Neural crest cell (in vitro differentiated cells): Measurements from ENCODE around the gene KCNE3. TPM values are rescaled to one million over a fixed set of nuclear protein-coding genes. Genes with fewer than 3 reads are reported as not detected.

Experiments used
- DNase-seq: peaks from one replicate; pipeline ENCODE4 v3.0.0; 2021; ENCODE audit warnings: low read depth, mixed read lengths, low spot score
- H3K27ac Mint-ChIP-seq: one replicate; pipeline ENCODE4 v1.8.0; 2021; ENCODE audit warnings: mild to moderate bottlenecking, mixed read lengths; ENCODE audit not compliant: unreplicated experiment
- H3K27me3 Mint-ChIP-seq: 2 replicates; pipeline ENCODE4 v1.8.0; 2021; ENCODE audit warnings: low read depth, mild to moderate bottlenecking, mixed read lengths
- H3K36me3 Mint-ChIP-seq: 2 replicates; pipeline ENCODE4 v1.8.0; 2021; ENCODE audit warnings: low read depth, mild to moderate bottlenecking, mixed read lengths
- H3K4me1 Mint-ChIP-seq: 2 replicates; pipeline ENCODE4 v1.8.0; 2021; ENCODE audit warnings: mixed read lengths
- H3K4me3 Mint-ChIP-seq: one replicate; pipeline ENCODE4 v1.8.0; 2021; ENCODE audit warnings: mild to moderate bottlenecking, mixed read lengths
- H3K9me3 Mint-ChIP-seq: 2 replicates; pipeline ENCODE4 v1.8.0; 2021; ENCODE audit warnings: mixed read lengths
- long read RNA-seq: library from polyadenylated mRNA; unstranded; transcript quantifications from one replicate; pipeline ENCODE4 v2.0.0, GENCODE V29; 2020
- total RNA-seq: library from RNA; stranded (reverse); gene quantifications from 2 replicates; pipeline ENCODE4 v1.2.1, GENCODE V29; 2021
- TF ChIP-seq, protein P1 (sequence below): fragments of 200-600 bp; sonication (generic); conservative IDR thresholded peaks from 2 replicates; pipeline ENCODE4 v1.5.0; 2021; ENCODE audit warnings: antibody characterized with exemption, mild to moderate bottlenecking

Gene KCNE3, protein sequence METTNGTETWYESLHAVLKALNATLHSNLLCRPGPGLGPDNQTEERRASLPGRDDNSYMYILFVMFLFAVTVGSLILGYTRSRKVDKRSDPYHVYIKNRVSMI
- 2.2 and 2.6 TPM in 2 replicates for total RNA-seq
- long read RNA-seq, partial matches to known transcripts: 0 of 3 reads
- long read RNA-seq, other reads (novel, unspliced or antisense): 1 of 3 reads

DNA sequence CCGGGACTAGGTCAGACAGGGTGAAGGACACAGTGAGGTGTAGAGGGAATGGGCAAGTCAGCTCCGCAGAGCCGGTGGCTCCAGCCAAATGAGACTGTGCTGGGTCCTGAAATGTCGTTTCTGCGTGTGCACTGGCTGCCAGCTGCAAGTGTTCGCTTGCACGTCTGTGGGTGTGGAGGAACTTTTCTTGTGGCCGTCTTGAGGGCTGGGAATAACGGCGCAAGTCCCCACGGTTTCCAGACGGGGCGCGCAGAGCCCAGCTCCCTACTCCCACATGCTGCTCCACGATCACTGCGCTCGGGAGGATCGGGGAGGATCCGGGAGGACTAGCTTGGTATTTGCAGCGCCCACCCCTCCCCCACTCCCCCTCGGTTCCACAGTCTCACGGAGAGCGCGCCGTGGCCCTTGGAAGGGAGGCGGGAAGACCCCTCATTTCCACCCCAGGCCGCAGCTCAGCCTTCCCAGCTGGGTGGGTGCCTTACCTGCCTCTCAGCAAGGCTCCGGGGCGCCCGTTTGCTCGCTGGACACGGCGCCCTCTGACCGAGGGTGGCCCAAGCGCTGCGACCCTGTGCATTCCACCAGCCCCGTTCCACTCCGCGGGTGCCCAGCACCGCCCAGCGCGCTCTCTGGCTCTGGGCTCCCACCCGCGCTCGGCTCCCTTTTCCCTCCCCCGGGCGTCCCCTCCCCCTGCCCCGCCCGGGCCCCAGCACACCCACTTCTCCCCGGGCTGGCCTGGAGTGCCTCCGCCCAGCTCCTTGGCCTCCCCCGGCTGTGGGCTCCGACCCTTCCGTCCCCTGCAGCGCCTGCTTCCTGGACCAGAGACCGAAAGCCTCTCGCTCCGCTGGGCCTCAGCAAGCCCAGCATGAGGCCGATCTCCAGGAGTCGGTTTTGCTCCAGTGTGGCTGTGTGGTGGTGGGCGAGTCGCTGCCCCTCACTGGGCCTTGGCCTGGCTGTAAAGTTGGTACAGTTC, at the start of gene KCNE3:
Gene KCNE3 (minus strand): TSS at position 634 of the 970 bp plus-strand sequence. CDS start 9,986 bp downstream, outside the sequence.
- Mint-ChIP-seq H3K9me3 (no peaks in the 10 kb centered on the region), H3K36me3 (no peaks in the 10 kb centered on the region), H3K4me1 (peaks cover 10% of the 10 kb centered on the region), H3K4me3 (peak within 1 kb of the TSS; percentile 73), H3K27ac (peak within 1 kb of the TSS; percentile 70), H3K27me3 (peaks cover 17% of the 10 kb centered on the region)
- TF ChIP-seq, protein P1, sequence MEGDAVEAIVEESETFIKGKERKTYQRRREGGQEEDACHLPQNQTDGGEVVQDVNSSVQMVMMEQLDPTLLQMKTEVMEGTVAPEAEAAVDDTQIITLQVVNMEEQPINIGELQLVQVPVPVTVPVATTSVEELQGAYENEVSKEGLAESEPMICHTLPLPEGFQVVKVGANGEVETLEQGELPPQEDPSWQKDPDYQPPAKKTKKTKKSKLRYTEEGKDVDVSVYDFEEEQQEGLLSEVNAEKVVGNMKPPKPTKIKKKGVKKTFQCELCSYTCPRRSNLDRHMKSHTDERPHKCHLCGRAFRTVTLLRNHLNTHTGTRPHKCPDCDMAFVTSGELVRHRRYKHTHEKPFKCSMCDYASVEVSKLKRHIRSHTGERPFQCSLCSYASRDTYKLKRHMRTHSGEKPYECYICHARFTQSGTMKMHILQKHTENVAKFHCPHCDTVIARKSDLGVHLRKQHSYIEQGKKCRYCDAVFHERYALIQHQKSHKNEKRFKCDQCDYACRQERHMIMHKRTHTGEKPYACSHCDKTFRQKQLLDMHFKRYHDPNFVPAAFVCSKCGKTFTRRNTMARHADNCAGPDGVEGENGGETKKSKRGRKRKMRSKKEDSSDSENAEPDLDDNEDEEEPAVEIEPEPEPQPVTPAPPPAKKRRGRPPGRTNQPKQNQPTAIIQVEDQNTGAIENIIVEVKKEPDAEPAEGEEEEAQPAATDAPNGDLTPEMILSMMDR: no peak
- DNase-seq: no peak

DNA sequence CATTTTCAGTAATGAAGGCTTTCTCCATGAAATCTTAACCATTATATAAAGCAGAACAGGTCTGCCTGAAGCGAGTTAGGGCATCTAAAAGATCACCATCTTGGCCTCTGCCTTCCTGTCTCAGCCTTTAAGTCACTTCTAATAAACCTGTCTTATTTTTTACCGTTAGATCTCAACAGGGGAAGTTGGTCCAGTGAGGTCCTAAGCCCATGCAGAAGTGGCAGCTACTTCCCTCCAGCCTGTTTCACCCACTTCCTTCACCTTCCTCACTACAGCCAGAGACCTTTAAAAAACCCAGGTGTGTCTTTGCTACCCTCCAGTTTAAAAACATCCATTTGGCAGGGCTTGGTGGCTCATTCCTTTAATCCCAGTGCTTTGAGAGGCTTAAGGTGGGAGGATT, 40.2 kb upstream of the KCNE3 start:
- H3K27ac Mint-ChIP-seq: no peak overlapping the region
- DNase-seq: no peak
- no peak overlapping the region for H3K4me3 Mint-ChIP-seq
- no peaks in the 10 kb centered on the region for H3K36me3 Mint-ChIP-seq
- H3K27me3 Mint-ChIP-seq: no peaks in the 10 kb centered on the region
- TF ChIP-seq, protein P1: no peak
- peaks cover 2% of the 10 kb centered on the region for H3K9me3 Mint-ChIP-seq
- H3K4me1 Mint-ChIP-seq: no peaks in the 10 kb centered on the region

DNA sequence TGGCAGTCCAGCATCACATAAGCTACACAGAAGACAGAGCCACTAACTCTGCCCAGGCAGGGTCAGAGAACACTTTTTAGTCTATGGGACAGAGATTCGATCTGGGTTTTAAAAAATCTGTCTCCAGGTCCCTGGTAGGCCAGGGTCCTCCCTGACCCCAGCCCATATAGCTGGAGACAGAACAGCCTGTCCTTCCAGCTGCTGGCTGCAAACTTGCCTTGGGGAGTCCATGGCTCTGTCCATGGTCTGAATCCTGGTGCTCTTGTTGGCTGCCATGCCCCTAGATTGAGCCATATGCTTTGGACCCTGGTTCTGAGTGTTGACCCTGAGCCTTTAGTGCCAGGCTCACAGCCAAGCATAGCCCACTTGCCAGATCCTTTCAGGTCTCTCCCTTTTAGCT, 39.5 kb upstream of the KCNE3 start:
- peaks cover under 1% of the 10 kb centered on the region for H3K36me3 Mint-ChIP-seq
- H3K9me3 Mint-ChIP-seq: peaks cover 2% of the 10 kb centered on the region
- H3K4me1 Mint-ChIP-seq: no peaks in the 10 kb centered on the region
- H3K27me3 Mint-ChIP-seq: no peaks in the 10 kb centered on the region
- H3K27ac Mint-ChIP-seq: no peak overlapping the region
- TF ChIP-seq, protein P1: no peak
- DNase-seq: no peak
- no peak overlapping the region for H3K4me3 Mint-ChIP-seq

DNA sequence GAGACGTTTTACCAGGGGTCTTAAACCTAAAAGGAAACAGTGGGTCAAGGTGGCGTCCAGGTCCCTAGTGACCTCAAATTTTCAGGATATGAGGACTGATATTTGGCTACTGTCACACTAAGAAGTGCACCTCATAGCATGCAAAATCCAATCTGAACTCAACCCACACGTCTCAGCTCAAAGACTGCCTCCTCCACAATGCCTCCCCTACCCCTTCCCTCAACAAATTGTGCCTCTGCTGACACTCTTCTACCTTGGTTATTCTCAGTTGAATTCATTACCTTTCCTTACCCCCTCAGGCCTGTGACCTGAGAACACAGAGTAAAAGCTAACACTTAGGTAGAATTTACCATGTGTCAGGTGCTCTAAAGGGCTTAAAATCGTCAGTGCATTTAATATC, 38.6 kb upstream of the KCNE3 start:
- H3K4me1 Mint-ChIP-seq: no peaks in the 10 kb centered on the region
- H3K9me3 Mint-ChIP-seq: peaks cover 2% of the 10 kb centered on the region
- TF ChIP-seq, protein P1: no peak
- H3K36me3 Mint-ChIP-seq: peaks cover 6% of the 10 kb centered on the region
- no peak for DNase-seq
- no peak overlapping the region for H3K27ac Mint-ChIP-seq
- H3K4me3 Mint-ChIP-seq: no peak overlapping the region
- no peaks in the 10 kb centered on the region for H3K27me3 Mint-ChIP-seq

DNA sequence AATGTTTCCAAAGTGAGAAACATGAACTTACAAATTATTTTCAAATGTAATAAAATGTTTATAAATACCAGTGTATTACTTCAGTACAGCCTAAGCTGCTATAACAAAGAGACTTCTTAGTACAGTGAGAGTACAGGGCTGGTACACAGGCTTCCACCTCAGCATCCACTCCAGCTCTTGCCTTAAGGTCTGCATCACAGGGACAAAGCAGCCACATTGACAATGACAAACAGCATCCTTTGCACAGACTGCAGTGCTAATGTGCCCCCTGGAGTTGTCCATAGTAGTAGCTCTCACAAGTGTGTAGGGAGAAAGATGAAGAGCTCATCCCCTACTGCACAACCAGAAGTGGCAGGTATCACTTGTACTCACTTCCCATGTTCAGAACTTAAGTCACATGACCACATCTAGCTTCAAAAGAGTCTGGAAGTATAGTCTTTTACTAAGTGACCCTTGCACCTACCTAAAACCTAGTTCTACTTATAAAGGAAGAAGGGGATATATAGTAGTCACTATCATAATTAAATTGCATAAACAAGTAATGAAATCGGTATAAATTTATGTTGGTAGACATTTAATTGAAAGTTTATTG, 36.8 kb upstream of the KCNE3 start:
- Mint-ChIP-seq H3K4me1 (no peaks in the 10 kb centered on the region), H3K27ac (no peak overlapping the region), H3K4me3 (no peak overlapping the region), H3K27me3 (no peaks in the 10 kb centered on the region), H3K9me3 (peaks cover 4% of the 10 kb centered on the region), H3K36me3 (peaks cover 7% of the 10 kb centered on the region)
- TF ChIP-seq, protein P1: no peak
- DNase-seq: no peak
